Measurements from ENCODE around the gene FXYD3.

Gene FXYD3

GRCh38 chr19:35079826-35080225 lies 35.8 kb upstream of the FXYD3 start:
- TF ChIP-seq FOXP2 (optimal IDR thresholded peaks at IDR 0.05; ENCODE audit: borderline replicate concordance, extremely low read depth, extremely low read length, insufficient read depth) (no peak), TAF1 (IDR thresholded peaks at IDR 0.05; ENCODE audit: borderline replicate concordance, insufficient read depth, low read length) (no peak), POLR2AphosphoS5 (IDR thresholded peaks at IDR 0.05; ENCODE audit: low read depth, low read length) (no peak), REST (IDR thresholded peaks at IDR 0.05; ENCODE audit: insufficient read depth in 1 of 2, low read depth in 2 of 2, low read length in 2 of 2) (no peak), SIN3A (IDR thresholded peaks at IDR 0.05; ENCODE audit: borderline replicate concordance, insufficient read depth, low read length) (no peak)

GRCh38 chr19:35080613-35081170 lies 34.9 kb upstream of the FXYD3 start:
- TF ChIP-seq REST (IDR thresholded peaks at IDR 0.05; ENCODE audit: insufficient read depth in 1 of 2, low read depth in 2 of 2, low read length in 2 of 2) (no peak), FOXP2 (optimal IDR thresholded peaks at IDR 0.05; ENCODE audit: borderline replicate concordance, extremely low read depth, extremely low read length, insufficient read depth) (no peak), POLR2AphosphoS5 (IDR thresholded peaks at IDR 0.05; ENCODE audit: low read depth, low read length) (no peak)

GRCh38 chr19:35081201-35081600 lies 34.4 kb upstream of the FXYD3 start:
- TF ChIP-seq FOXP2 (optimal IDR thresholded peaks at IDR 0.05; ENCODE audit: borderline replicate concordance, extremely low read depth, extremely low read length, insufficient read depth) = no peak
- TF ChIP-seq TAF1 (IDR thresholded peaks at IDR 0.05; ENCODE audit: borderline replicate concordance, insufficient read depth, low read length) = no peak
- TF ChIP-seq POLR2AphosphoS5 (IDR thresholded peaks at IDR 0.05; ENCODE audit: low read depth, low read length) = no peak
- no peak for TF ChIP-seq SIN3A (IDR thresholded peaks at IDR 0.05; ENCODE audit: borderline replicate concordance, insufficient read depth, low read length)
- TF ChIP-seq REST (IDR thresholded peaks at IDR 0.05; ENCODE audit: insufficient read depth in 1 of 2, low read depth in 2 of 2, low read length in 2 of 2) = no peak

- TF ChIP-seq FOXP2 (optimal IDR thresholded peaks at IDR 0.05; ENCODE audit: borderline replicate concordance, extremely low read depth, extremely low read length, insufficient read depth) (no peak), POLR2AphosphoS5 (IDR thresholded peaks at IDR 0.05; ENCODE audit: low read depth, low read length) (no peak), TAF1 (IDR thresholded peaks at IDR 0.05; ENCODE audit: borderline replicate concordance, insufficient read depth, low read length) (no peak), SIN3A (IDR thresholded peaks at IDR 0.05; ENCODE audit: borderline replicate concordance, insufficient read depth, low read length) (no peak), REST (IDR thresholded peaks at IDR 0.05; ENCODE audit: insufficient read depth in 1 of 2, low read depth in 2 of 2, low read length in 2 of 2) (no peak)
Observed at GRCh38 chr19:35083691-35084508, 31.7 kb upstream of the FXYD3 start.

Measured in PFSK-1 (cell line).